Right lung (tissue), 10 donors: ENCODE results near the gene VSIG10L2. TPM values are rescaled to one million over a fixed set of nuclear protein-coding genes. Genes with fewer than 3 reads are reported as not detected.
"Not testable (repeated sequence)": the region's sequence is repeated elsewhere in the genome, so short reads cannot be mapped to it uniquely, and the experiment has no call there.

Source experiments
- DNase-seq, 2 donors: peaks; one replicate each; pipeline ENCODE4 v3.0.0-alpha.2; 2013
- long read RNA-seq, 8 donors: transcript quantifications; one replicate each; lab custom pipeline, GENCODE V29; 2026
- polyA plus RNA-seq, 5 donors: library from polyadenylated mRNA; unstranded; fragments of 120-200 nt; gene quantifications; one replicate each; pipeline versions ENCODE4 v1.2.1 to v1.2.3, GENCODE V29; 2013; ENCODE audit warnings: inconsistent platforms in 1 of 5, low replicate concordance in 1 of 5; ENCODE audit not compliant: insufficient read length in 5 of 5, insufficient read depth in 1 of 5

VSIG10L2 gene
- polyA plus RNA-seq = not detected
- long read RNA-seq, donor 1 = 0 reads
- long read RNA-seq, donor 2 = 0 reads
- long read RNA-seq, donor 3 = 0 reads
- long read RNA-seq, donor 4 = 0 reads
- long read RNA-seq, donor 5 = 0 reads
- long read RNA-seq, donor 6 = 0 reads
- long read RNA-seq, donor 7 = 0 reads
- long read RNA-seq, donor 8 = 0 reads

DNA sequence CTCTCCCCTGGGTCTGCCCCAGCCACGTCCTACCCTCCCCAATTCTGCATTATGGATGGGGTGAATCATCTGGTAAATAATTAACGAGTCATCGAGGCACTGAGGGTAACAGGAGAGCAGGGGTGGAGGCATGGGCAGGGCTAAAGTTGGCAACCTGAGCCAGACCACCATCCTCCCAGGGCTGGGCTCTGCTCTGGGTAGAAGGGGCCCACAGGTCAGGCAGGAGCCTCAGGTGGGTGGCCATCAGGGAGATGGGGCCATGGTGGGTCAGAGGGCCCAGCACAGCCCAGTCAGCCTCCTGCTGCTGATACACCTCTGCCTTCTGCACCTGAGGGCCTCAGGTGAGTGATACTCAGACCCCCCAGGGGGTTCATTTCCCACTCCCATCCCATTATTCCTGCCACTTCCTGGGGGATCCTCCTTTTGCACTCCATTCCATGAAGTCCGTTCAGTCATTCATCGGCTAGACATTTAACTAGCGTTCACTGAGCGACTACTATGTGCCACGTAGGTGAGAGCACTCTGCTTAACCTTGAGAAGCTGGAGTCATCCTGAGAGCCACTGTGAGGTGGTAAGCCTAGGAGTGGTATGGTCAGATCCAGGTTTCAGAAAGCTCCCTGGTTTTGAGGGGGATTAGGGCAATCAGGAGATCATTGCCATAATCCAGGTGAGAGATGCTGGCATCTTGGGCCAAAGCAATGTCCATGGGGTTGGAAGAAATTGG lies at the start of gene VSIG10L2:
TSS of gene VSIG10L2 (plus strand) at position 248 of the 724 bp plus-strand sequence. CDS start at position 260, 12 bp downstream.
- no peak for DNase-seq

DNA sequence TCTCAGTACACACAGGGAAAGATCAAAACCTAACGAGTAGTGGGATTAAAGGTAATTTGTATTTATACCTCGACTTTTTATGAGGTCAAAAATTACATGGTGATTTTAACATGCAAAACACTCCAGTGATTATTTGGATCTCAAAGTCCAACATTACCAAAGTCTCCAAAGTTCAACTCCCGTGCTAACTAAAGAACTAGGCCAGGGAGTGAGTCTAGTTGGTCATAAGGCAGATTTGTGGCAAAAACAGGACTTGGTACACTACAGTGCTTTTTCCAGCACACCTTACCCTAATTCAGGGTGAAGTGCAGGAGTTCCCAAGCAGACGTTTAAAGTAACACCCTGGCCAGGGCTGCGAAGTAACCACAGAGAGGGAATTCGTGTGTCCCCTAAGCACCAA lies 44.0 kb upstream of the VSIG10L2 start:
- DNase-seq = no peak

DNA sequence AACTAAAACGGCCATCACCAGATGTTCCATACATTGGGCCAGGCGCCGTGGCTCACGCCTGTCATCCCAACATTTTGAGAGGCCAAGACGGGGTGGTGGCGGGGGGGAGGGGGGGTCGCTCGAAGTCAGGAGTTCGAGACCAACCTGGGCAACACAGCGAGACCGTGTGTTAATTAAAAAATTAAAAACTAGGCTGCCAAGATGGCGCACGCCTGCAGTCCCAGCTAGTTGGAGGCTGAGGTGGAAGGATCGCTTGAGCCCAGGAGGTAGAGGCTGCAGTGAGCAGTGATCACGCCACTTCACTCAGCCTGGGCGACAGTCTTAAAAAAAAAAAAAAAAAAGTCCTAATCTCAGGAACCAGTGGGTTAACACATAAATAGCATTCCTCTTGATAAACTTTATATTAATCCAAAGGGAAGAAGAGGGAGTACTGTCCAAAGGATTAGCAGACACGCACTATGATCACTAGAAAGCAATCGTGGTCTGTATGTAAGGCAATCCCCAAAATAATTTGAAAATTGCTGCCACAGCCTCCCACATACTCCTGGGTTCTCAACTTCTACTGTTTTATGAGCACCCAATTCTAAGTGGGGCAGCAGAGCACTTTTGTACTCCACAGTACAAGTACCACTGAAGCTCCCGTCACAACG lies 43.4 kb upstream of the VSIG10L2 start:
- no peak for DNase-seq

DNA sequence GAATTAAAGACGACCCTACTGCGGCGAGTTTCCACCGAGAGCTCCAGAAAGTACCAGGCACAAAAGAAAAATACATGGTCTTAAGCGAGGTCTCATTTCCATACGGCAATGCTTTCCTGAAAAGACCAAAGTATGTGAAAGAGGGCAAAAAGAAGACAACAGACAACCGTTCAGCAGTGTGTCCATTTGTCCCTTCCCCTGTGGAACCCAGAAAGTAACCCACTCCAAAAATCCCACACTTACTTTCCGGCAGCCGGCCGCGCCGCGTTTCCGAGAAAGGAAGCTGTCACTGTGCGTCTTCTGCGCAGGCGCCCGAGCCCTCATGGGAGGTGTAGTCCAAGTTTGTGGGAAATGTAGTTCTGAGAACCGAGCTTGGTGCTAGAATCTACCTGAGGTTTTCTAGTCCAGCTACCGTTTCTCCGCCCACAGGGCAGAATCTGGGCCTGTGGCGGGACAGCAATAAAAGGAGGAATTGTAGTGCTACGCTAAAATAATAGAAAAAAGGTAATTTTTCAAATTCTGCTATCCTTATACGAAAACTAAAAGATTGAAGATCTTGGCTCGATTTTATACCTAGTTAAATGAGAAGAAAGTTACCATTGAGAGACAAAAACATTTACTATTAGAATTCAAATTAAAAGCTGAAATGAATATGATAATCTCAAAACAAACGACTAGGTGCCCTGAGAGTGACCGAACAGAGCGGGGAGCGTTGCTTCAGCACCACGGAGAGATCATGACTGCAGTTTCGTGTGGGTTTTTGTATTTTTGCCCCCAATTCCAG lies 42.7 kb upstream of the VSIG10L2 start, which contains the start of gene PUS3:
TSS of gene PUS3 (minus strand) at position 280 of the 784 bp plus-strand sequence. CDS start 6,922 bp downstream, outside the sequence.
- peak; percentile 79 to 81 for DNase-seq

DNA sequence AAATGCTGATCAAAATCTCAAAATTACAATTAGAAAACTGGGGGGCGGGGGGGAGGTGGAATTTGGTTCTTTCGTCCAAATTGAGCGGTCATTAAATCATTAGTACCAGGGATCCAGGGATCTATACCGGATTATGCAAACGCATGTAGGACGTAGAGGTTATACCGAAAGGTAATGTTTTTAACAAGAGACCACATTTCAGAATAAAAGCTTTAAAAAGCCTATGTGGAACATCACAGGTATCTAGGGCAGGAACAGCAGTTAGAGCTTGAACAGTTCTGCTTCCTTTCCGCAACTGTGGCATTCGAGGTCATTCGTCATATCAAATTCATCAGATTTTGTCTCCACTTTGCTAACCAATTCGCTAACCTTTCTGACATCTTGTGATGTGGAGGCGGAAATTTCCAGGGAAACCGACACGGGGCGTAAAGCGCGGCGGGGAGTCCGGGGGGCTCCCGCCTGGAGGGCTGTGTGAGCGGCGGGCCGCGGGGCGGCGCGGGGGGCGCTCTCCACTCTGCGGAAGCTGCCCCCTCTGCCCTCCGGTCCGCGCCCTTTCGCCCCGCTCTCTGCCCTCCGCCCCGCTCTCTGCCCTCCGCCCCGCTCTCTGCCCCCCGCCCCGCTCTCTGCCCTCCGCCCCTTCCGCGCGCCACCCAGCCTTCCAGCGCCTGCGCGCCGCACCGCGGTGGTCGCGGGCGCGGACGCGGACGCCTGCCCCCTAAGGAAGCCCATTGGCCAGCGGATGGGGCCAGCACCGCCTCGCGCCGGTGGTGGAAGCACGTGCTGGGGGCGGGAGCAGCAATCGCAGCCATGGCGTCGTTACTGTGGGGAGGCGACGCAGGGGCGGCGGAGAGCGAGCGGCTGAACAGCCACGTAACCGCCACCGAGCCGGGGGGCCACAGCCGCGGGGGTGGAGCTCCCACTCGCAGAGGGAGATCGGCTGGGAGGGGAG lies 41.9 kb upstream of the VSIG10L2 start, which contains the start of gene DDX25:
TSS of gene DDX25 (plus strand) at position 798 of the 949 bp plus-strand sequence. CDS start at position 808, 10 bp downstream.
- DNase-seq = no peak

DNA sequence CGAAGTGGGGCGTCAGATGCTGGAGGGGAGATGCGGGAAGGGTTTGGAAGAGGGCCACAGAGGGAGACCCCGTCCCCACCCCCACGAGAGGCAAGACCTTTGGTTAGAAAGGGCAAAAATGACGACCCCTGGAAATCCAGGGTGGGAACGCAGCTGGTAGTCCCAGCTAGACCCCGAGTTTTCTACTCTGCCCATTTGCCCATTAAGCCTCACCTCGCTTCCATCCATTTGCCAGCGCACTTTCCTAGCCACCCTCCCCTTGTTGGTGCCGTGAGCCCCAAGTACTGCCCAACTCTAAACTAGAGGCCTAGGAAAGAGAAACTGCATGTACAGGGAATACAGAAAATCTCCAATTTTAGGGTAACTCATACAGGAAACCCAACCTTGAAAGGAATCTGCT lies 41.2 kb upstream of the VSIG10L2 start:
- DNase-seq = no peak

DNA sequence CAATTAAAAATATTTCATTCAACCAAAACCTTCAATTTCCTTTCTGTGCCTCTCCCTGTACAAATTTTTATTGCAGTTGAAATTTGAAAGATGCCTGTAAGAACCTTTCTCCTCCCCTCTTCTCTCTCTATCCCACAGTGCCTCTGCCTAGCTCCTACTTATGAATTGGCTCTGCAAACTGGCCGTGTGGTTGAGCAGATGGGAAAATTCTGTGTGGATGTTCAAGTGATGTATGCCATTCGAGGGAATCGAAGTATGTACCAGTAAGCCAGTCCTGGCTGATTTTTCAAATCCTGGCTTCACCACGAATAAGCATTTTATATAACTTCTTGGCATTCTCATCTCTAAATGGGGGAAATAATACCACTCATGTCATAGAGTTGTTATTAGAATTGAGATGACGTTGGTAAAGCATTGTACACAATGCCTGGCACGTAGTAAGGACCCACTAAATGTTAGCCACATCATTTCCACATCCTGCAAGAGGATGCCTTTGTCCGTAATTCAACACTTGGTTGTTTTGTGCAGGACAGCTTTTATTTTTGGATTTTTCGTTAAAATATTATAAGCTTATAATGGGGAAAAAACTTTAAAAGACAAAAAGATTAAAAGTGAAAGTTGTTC lies 35.5 kb upstream of the VSIG10L2 start:
- no peak for DNase-seq

DNA sequence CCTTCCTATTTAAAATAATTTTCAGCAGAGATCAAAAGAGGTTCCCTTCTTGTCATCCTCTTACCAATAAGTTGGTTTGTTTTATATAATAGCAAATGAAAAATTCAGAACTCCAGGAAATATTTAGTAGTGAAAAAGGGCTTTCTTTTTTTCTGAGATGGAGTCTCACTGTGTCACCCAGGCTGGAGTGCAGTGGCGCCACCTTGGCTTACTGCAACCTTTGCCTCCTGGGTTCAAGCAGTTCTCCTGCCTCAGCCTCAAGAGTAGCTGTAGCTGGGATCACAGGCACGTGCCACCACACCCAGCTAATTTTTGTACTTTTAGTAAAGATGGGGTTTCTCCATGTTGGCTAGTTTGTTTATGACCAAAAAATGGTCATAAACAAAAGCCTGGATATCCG lies 31.2 kb upstream of the VSIG10L2 start:
- DNase-seq = not testable (repeated sequence)

DNA sequence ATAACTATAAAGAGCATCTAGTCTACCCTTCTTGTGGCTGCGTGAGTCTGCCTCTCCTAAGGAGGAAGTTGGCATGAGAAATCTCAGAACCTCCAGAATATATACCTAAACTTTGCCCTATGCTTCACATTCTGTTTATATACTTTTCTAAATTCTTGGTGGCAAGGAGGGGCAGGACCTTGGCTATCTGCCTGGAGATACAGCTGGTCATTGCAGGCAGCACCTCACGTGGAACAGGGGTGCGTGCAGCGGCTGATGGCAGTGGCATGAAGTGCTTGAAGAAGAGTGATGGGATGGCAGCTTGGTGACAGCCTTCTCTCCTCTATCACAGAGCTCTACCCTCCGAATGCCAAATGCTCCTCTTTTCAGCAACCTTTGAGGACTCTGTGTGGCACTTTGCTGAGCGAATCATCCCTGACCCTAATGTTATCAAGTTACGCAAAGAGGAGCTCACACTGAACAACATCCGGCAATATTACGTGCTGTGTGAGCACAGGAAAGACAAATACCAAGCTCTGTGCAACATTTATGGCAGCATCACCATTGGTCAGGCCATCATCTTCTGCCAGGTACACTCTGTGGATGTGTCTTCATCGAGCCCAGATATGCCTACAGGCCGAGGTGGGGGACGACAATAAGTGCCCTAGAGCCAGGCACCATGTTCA lies 29.0 kb upstream of the VSIG10L2 start:
- no peak for DNase-seq

DNA sequence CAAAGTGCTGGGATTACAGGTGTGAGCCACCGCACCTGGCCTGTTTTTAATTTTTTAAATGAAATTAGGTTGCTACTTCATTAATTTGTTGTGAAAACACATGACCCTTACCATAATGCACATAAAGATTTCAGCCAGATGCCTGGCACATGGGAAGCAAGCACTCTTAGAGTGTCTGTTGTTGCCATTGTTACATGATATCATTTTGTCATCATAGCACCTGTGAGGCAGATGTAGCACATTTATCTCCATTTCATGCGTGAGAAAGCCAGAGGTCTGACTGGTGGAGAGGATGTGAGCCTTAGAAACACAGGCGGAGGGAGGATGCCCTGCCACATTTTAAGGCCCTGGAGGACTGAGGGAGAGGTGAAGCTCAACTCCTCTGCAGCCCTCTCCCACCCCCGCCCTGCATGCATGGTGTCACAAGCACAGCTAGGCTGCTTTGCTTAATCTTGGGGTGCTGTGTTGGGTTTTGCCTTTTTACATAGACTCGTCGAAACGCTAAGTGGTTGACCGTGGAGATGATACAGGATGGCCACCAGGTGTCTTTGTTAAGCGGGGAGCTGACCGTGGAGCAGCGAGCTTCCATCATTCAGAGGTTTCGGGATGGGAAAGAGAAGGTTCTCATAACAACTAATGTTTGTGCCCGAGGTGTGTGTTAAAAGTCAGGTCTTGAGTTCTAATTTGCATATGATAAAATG lies 27.6 kb upstream of the VSIG10L2 start:
- DNase-seq = no peak

DNA sequence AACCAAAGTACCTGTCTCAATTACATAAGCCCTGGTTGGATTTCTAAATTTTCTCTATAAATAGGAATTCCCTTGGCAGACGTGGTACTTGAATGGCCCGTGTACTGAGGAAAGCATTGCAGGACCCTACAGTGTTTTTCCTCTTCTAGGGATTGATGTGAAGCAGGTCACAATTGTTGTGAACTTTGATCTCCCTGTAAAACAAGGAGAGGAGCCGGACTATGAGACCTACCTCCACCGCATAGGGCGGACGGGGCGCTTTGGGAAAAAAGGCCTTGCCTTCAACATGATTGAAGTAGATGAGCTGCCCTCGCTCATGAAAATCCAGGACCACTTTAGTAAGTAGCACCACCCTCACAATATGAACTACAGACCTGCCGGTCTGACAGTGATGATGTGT lies 24.8 kb upstream of the VSIG10L2 start:
- DNase-seq = no peak

DNA sequence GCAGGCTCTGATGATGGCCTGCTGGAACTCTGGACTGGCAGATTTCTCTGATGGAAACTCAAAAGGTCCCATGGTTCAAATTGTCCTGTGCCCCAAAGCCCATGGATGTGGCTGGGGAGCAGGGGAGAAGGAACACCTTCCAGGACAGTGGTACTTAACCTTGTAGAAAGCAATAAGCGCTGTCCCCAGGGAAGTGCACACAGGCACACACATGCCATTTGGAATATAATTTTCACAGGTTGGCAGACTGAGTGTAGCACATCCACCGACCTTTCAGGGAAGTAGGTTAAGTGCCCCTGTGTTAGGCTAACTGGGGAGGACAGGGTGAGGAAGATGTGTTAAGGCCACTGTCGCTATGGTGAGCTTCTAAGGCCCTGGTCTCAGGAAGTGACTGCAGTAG lies 23.7 kb upstream of the VSIG10L2 start:
- no peak for DNase-seq

DNA sequence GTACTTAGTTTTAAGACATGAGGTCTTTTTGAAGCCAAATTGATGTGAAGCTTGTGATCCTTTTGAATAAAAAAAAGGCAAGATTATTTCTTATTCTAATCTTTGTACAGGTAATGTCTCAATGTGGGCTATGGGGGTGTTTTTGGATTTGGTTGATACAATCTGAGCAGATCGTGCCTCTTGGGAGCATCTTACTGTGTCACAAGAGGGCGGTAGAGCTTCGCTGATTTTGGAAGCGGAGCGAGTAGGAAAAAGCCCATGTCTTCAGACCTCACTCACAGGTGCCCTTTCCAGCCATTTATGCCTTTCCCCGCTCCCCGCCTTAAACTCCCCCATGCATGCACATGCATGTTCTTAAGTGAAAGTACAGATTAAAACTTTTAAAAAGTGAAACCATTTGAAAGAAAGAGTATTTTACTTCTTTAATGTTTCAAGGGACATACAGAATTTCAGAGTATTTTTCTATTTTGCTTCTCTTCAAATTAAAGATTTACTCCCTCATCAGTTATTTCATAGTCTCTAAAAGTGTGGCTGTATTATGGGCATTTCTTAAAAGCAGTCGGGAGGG lies 22.7 kb upstream of the VSIG10L2 start:
- DNase-seq = peak; percentile 49 to 57

DNA sequence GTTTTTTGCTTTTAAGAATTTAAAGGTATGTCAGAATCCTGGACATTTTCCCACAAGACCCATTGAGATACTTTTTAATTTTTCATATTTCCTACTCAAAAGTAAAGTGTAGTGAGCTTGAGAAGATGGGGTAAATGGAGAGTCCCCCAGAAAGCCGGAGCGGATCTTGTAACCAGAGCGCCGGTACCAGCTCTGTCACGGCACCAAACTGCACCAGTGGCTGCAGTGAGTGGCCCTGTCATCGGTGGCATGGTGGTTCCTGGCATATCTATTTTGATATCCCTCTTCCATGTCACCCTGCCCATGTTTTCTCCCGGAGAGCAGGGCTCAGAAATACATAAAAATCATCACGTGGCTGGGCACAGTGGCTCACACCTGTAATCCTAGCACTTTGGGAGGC lies 22.2 kb upstream of the VSIG10L2 start:
- DNase-seq = no peak

DNA sequence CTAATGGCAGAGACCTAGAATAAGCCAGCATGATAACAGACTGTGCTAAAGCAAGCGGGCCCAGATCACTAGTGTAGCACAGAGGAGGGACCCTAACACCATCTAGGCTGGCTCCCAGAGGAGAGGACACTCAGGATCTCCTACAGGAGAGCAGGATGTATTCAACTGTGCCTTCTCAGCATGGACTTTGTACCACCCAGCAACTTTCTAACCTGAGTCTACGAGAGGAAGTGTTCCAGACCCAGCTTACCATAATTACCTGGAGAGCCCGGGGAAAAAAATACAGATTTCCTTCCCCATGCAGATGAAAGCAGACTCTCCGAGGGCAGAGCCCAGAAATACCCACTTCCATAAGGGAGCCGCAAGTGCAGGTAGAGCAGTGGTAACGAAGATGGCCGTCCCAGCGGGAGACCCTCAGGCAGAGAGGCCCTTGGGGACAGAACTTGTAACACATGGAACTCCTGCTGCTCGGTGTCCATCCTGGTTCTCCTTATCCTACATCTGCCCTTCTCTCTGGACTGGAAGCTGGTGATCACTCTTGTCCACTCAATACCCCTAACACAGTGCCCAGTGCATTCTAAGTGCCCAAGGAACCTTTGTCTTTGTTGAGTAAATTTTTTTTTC lies 21.3 kb upstream of the VSIG10L2 start:
- DNase-seq = no peak

DNA sequence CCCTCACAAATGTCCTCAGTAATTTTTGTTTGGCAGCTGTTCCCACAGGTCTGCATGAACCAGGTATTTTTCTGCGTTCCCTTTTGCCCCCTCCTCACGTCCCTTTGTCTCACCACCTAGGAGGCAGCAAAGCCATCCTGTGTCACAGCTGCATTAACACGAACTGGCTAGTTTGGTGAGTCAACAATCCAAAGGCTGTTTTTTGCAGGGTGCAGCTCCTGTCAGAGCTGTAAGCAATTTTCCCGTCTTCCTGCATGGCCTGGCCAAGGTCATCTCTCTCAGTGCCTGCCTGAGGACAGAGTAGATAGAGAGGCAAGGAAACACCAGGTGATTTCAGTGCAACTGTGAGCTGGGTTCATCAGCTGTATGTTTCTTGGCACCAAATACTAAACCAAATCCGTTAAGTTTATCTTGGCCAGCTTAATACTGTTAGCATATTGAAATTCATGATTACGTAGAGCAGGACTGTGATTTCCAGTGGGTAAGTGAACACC lies 20.6 kb upstream of the VSIG10L2 start:
- no peak for DNase-seq

DNA sequence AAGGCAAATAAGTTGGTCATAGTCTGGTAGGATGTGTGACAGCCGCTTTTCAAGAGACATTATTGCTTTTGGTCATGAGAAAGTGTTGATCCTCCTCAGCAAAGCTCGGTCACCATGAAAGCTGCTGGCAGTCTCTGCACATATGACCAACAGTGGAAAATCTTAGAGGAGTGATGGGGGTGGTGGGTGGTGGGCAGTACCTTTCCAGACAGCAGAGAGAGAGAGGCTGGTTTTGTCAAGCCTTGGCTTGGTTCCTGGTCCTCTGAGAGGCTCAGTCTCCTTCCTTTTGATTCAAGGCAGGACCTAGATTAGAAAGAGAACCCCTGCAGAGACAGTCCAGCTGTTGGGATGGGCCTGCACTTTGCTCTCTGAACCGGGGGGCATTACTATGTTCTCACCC lies 20.0 kb upstream of the VSIG10L2 start:
- no peak for DNase-seq

DNA sequence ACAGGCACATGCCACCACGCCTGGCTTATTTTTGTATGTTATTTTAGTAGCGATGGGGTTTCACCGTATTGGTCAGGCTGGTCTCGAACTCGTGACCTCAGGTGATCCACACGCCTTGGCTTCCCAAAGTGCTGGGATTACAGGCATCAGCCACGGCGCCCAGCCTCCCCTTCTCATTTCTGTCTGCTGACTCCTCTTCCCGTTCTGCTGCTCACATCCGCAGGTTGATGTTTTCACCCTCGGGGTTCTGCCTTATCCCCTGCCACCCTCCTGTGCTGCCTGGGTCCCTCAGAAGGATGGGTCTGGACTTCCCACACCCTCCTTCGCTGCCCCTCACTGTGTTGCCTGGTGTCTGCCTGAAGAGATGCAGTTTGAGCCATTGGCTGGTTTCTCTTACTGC lies 19.2 kb upstream of the VSIG10L2 start:
- DNase-seq = no peak
